NCI-H1436 treated with DMSO at 0.1 percent for 48 hours (cell line): ENCODE data around the gene TIMP1.

Experiments
- DNase-seq: peaks from one replicate; lab custom pipeline; 2025; lab: John Stamatoyannopoulos, UW

Gene TIMP1

GRCh38 chrX:47634871-47635575, 52.8 kb downstream of the TIMP1 start:
- no peak for DNase-seq
